Neural progenitor cell (in vitro differentiated cells): ENCODE results near the gene AFG1L. TPM values are rescaled to one million over a fixed set of nuclear protein-coding genes. Genes with fewer than 3 reads are reported as not detected.
A peak's percentile ranks its signal among the peaks of the same experiment; 100 is the strongest.
"Not testable (repeated sequence)": the region's sequence is repeated elsewhere in the genome, so short reads cannot be mapped to it uniquely, and the experiment has no call there.

Experiments used
- DNase-seq: peaks from one replicate; pipeline ENCODE4 v3.0.0-alpha.2; 2016; ENCODE audit warnings: low spot score
- H2AFZ ChIP-seq: fragments of 200-600 bp; sonication (generic); replicated peaks from 2 replicates; pipeline ENCODE4 v1.6.1; 2016; ENCODE audit warnings: antibody characterized with exemption
- H3F3A ChIP-seq: fragments of 200-600 bp; sonication (generic); 2 replicates; pipeline ENCODE4 v1.6.1; 2016; ENCODE audit warnings: antibody characterized with exemption, low read depth
- H3K27ac ChIP-seq: fragments of 200-600 bp; sonication (generic); 2 replicates; pipeline ENCODE4 v1.5.1; 2016; ENCODE audit warnings: mild to moderate bottlenecking
- H3K27me3 ChIP-seq: fragments of 200-600 bp; sonication (generic); 2 replicates; pipeline ENCODE4 v1.6.1; 2016; ENCODE audit warnings: mild to moderate bottlenecking, moderate library complexity
- H3K36me3 ChIP-seq: fragments of 200-600 bp; sonication (generic); 2 replicates; pipeline ENCODE4 v1.5.1; 2016
- H3K4me1 ChIP-seq: fragments of 200-600 bp; sonication (generic); 2 replicates; pipeline ENCODE4 v1.6.1; 2016; ENCODE audit warnings: mixed run types
- H3K4me2 ChIP-seq: fragments of 200-600 bp; sonication (generic); 2 replicates; pipeline ENCODE4 v1.6.1; 2016
- H3K4me3 ChIP-seq: fragments of 200-600 bp; sonication (generic); 2 replicates; pipeline ENCODE4 v1.5.1; 2016
- H3K79me2 ChIP-seq: fragments of 200-600 bp; sonication (generic); 2 replicates; pipeline ENCODE4 v1.6.1; 2016; ENCODE audit warnings: low read depth
- H3K9ac ChIP-seq: fragments of 200-600 bp; sonication (generic); 2 replicates; pipeline ENCODE4 v1.6.1; 2016
- H3K9me3 ChIP-seq: fragments of 200-600 bp; sonication (generic); 2 replicates; pipeline ENCODE4 v1.5.1; 2016; ENCODE audit warnings: low read depth
- H4K20me1 ChIP-seq: fragments of 200-600 bp; sonication (generic); 2 replicates; pipeline ENCODE4 v1.6.1; 2016; ENCODE audit warnings: low read depth
- H3K27ac Mint-ChIP-seq: 3 replicates; pipeline ENCODE4 v1.8.0; 2021; ENCODE audit warnings: mixed read lengths
- H3K27me3 Mint-ChIP-seq: 2 replicates; pipeline ENCODE4 v1.8.0; 2022; ENCODE audit warnings: low read depth, mild to moderate bottlenecking, inconsistent platforms, moderate library complexity, mixed read lengths; ENCODE audit not compliant: insufficient read depth
- H3K36me3 Mint-ChIP-seq: 3 replicates; pipeline ENCODE4 v1.8.0; 2021; ENCODE audit warnings: mixed read lengths
- H3K4me1 Mint-ChIP-seq: 3 replicates; pipeline ENCODE4 v1.8.0; 2021; ENCODE audit warnings: mixed read lengths
- H3K4me3 Mint-ChIP-seq: 3 replicates; pipeline ENCODE4 v1.8.0; 2021; ENCODE audit warnings: mild to moderate bottlenecking, moderate library complexity, mixed read lengths
- H3K9me3 Mint-ChIP-seq: 3 replicates; pipeline ENCODE4 v1.8.0; 2020; ENCODE audit warnings: mixed read lengths
- EZH2 ChIP-seq: fragments of 200-600 bp; sonication (generic); IDR thresholded peaks from 2 replicates; pipeline ENCODE4 v1.6.1; 2017; ENCODE audit warnings: antibody characterized with exemption, mild to moderate bottlenecking, moderate library complexity
- EZH2phosphoT487 ChIP-seq: fragments of 200-600 bp; sonication (generic); IDR thresholded peaks from 2 replicates; pipeline ENCODE4 v1.6.1; 2017; ENCODE audit warnings: antibody characterized with exemption
- total RNA-seq: library from RNA; depleted of rRNA; stranded (reverse); fragments of >200 nt; gene quantifications from 2 replicates; pipeline ENCODE4 v1.2.3, GENCODE V29; 2015; ENCODE audit warnings: low replicate concordance
- TF ChIP-seq, protein P1 (sequence below): fragments of 200-600 bp; sonication (generic); IDR thresholded peaks from 2 replicates; pipeline ENCODE4 v1.5.1; 2017; ENCODE audit warnings: antibody characterized with exemption, mild to moderate bottlenecking

The AFG1L gene
- total RNA-seq, 1 donor from 2014 or later: 8.3 TPM

DNA sequence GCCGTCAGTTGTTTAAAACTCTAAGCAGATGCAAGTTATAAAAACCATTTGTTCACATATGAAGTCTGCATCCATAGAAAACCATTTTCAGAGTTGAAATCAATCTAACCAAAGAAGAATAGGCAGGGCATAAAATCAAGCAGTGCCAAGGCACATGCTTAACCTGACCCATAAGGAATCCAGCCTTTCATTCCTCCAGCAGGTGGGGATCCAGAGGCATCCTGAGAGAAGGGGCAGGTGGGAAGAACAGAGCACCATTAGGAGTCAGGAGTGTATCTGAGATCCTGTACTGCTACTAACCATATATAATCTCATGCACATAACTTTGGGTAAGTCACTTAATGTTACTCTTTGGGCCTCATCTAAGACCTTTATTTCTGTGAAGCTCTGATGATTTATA, 236.5 kb downstream of the AFG1L start:
- Histone ChIP-seq H3K79me2 (no peaks in the 10 kb centered on the region), H2AFZ (no peak overlapping the region), H3F3A (no peaks in the 10 kb centered on the region), H3K4me3 (no peak overlapping the region), H3K36me3 (no peaks in the 10 kb centered on the region), H4K20me1 (no peaks in the 10 kb centered on the region), H3K27me3 (no peaks in the 10 kb centered on the region), H3K4me1 (no peaks in the 10 kb centered on the region), H3K9me3 (no peaks in the 10 kb centered on the region), H3K9ac (no peak overlapping the region), H3K4me2 (no peak overlapping the region), H3K27ac (no peak overlapping the region)
- H3K9me3 Mint-ChIP-seq: no peaks in the 10 kb centered on the region
- TF ChIP-seq, protein P1, sequence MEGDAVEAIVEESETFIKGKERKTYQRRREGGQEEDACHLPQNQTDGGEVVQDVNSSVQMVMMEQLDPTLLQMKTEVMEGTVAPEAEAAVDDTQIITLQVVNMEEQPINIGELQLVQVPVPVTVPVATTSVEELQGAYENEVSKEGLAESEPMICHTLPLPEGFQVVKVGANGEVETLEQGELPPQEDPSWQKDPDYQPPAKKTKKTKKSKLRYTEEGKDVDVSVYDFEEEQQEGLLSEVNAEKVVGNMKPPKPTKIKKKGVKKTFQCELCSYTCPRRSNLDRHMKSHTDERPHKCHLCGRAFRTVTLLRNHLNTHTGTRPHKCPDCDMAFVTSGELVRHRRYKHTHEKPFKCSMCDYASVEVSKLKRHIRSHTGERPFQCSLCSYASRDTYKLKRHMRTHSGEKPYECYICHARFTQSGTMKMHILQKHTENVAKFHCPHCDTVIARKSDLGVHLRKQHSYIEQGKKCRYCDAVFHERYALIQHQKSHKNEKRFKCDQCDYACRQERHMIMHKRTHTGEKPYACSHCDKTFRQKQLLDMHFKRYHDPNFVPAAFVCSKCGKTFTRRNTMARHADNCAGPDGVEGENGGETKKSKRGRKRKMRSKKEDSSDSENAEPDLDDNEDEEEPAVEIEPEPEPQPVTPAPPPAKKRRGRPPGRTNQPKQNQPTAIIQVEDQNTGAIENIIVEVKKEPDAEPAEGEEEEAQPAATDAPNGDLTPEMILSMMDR: peak; percentile 34
- TF ChIP-seq EZH2phosphoT487: no peak
- peaks cover 3% of the 10 kb centered on the region for H3K27me3 Mint-ChIP-seq
- H3K4me1 Mint-ChIP-seq: peaks cover 2% of the 10 kb centered on the region
- no peaks in the 10 kb centered on the region for H3K36me3 Mint-ChIP-seq
- DNase-seq: no peak
- H3K4me3 Mint-ChIP-seq: no peak overlapping the region
- H3K27ac Mint-ChIP-seq: no peak overlapping the region

GRCh38 chr6:108535114-108535742, 240.4 kb downstream of the AFG1L start:
- Mint-ChIP-seq H3K9me3 (peaks cover 6% of the 10 kb centered on the region), H3K27me3 (no peaks in the 10 kb centered on the region), H3K36me3 (no peaks in the 10 kb centered on the region), H3K27ac (no peak overlapping the region), H3K4me3 (no peak overlapping the region), H3K4me1 (peaks cover 8% of the 10 kb centered on the region)
- no peaks in the 10 kb centered on the region for H3K36me3 ChIP-seq
- no peak overlapping the region for H3K4me2 ChIP-seq
- H3K27me3 ChIP-seq: no peaks in the 10 kb centered on the region
- H4K20me1 ChIP-seq: no peaks in the 10 kb centered on the region
- no peak for DNase-seq
- peaks cover 4% of the 10 kb centered on the region for H3K9me3 ChIP-seq
- no peaks in the 10 kb centered on the region for H3F3A ChIP-seq
- no peak overlapping the region for H3K4me3 ChIP-seq
- no peak overlapping the region for H3K27ac ChIP-seq
- H3K79me2 ChIP-seq: no peaks in the 10 kb centered on the region
- no peak overlapping the region for H3K9ac ChIP-seq
- no peak overlapping the region for H2AFZ ChIP-seq
- H3K4me1 ChIP-seq: no peaks in the 10 kb centered on the region
- no peak for TF ChIP-seq EZH2
- TF ChIP-seq, protein P1: no peak
- no peak for TF ChIP-seq EZH2phosphoT487

DNA sequence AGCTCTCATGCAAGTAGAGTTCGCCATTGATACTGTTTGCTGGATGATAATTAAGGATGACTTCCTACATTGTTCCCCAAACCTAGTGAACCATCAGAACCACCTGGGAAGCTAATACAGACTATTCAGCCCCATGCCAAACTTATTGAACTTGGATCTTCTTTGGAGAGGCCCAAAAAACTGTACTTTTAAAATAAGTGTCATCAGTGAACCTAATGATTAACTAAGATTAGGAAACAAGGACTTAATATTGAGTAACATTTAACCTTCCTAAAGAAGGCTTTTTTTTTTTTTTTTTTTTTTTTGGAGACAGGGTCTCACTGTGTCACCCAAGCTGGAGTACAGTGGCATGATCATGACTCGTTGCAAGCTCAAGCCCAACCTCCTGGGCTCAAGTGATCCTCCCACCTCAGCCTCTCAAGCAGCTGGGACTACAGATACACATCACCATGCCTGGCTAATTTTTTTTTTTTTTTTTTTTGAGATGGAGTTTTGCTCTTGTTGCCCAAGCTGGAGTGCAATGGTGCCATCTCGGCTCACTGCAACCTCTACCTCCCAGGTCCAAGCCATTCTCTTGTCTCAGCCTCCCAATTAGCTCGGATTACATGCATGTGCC, 241.2 kb downstream of the AFG1L start:
- not testable (repeated sequence) for H3K27ac ChIP-seq, H2AFZ ChIP-seq, H3F3A ChIP-seq, H3K4me2 ChIP-seq, H3K4me1 ChIP-seq, H3K27ac Mint-ChIP-seq, H3K4me3 Mint-ChIP-seq, H3K27me3 ChIP-seq, DNase-seq, H3K27me3 Mint-ChIP-seq, H3K4me1 Mint-ChIP-seq, H3K9ac ChIP-seq, H3K36me3 Mint-ChIP-seq, H3K79me2 ChIP-seq, H3K9me3 ChIP-seq, H3K36me3 ChIP-seq, H3K9me3 Mint-ChIP-seq, H3K4me3 ChIP-seq, H4K20me1 ChIP-seq
